Measurements from ENCODE around the gene HS1BP3.

HS1BP3 gene

DNA sequence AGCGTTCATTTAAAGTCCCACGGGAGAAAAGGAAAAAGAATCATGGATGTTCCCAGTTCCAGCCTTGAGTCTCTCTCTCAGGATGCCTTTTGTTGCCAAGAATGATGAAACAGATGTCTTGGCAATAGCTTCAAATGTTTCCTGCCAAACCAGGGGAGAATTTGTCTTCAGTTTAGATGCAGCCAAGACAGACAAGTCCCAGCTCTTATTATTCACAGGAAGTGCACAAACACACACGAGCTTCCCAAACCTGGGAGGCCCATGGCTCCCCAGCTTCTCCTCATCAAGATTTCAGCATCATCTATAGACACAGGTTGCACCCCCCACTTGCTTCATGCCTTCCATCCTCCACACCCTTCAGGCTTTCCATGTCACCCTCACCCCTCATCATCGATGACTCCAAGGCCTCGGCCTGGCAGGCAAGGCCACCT lies 45.9 kb downstream of the HS1BP3 start:
- DNase-seq: peak in 2 of 51 donors; percentile 36 to 39

DNA sequence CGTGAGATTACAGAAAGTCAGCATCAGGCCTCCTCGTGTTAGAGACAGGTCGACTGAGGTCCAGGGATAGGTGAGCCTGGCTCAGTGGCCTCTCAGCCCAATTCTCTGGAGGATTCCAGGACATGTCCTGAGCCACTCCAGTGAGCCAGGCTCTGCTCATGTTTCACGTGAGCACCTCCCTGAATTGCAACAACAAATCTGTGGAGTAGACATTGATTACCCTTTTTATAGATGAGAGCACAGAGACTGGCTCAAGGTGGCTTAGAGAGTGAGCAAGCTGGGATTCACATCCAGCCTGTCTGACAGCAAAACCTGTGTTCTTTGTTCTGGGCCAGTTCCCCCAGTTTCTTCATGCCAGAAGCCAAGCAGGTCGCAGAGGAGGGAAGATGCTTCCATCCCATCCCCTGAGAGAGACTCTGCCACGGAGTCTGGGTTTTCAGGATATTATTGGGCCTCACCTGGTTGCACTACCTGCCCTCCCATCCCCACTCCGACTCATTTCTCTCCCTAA lies 46.4 kb downstream of the HS1BP3 start:
- no peak for DNase-seq

DNA sequence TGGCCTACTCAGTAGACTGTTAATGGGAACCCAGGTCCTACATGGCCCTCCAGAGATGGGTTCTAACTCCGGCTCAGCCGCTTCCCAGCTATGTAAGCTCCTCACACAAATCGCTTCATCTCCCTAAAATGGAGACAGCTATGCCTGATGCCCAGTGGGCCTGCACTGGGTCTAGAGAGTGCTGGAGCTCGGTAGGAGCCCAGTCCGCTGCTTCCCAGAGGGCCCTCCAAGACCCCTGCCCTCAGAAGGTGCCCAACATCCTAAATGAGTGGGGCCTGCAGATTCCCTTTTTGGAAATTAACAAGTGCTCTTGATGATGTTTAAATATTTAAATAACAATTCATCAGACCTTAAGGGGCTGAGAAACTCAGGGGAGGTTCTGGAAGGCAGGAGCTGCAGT lies 47.1 kb downstream of the HS1BP3 start:
- DNase-seq: no peak

DNA sequence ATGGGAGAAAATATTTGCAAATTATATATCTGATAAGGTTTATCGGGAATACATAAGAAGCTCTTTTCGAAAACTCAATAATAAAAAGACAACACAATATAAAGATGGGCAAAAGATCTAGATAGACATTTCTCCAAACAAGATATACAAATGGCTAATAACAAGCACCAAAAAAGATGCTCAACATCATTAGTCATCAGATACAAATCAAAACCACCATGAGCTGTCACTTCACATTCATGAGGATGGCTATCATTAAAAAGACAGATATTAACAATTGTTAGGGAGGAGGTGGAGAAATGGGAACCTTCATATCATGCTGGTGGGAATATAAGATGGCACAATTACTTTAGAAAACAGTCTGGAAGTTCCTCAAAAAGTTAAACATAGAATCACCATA lies 48.1 kb downstream of the HS1BP3 start:
- DNase-seq: no peak

DNA sequence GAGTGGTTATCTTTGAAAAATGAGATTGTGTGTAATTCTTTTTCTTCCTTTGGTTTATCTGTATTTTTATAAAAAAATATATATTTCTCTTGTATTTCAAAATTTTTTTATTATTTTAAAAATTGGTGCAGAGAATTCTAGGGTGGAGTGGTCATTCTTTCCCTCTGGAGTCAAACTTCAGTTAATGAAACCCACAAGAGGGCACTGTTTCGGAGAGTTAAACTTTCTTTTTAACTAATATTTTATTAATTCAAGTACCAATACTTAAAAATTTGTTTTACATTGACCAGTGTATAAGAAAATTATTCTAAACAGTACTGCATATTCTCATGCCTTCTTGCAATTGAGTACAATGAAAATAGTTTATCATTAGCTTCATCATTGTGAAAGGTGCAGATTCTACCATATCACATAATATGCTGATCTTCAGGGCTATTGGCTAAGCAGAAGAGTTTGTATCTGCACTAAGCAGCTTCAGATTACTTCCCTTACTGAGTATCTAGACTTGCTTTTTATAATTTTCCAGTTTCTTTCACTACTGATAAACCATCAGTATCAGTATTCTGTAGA lies 50.1 kb downstream of the HS1BP3 start:
- DNase-seq: no peak

DNA sequence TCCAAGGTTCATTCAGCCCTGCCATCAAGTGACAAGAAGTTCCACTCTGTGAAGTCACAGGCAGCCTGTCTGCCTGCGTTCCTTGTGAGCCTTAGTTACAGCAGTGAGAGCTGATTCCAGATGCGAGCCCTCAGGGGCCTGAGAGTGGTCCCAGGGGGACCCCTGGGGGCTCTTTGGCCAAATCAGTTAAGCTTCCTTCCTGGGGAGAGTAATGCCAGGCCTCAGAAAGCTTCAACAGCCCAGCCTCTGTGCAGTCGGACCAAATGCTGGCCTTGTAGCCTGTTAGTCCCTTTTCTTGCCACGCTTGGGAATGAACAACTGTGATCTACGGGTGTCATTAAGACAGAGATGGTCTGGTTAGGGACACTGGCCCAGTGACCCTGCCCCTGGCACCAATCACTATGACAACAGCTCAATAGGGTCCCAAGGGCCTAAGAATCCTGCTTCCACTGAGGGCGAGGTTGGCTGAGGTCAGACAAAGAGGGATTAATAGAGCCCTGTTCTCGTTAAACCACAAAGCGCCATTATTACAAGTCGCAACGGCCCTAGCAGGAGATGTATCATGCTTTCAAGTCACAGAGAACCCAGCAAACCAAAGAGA lies 50.9 kb downstream of the HS1BP3 start:
- DNase-seq: peak in 38 of 51 donors; percentile 16 to 86 (median 65)

DNA sequence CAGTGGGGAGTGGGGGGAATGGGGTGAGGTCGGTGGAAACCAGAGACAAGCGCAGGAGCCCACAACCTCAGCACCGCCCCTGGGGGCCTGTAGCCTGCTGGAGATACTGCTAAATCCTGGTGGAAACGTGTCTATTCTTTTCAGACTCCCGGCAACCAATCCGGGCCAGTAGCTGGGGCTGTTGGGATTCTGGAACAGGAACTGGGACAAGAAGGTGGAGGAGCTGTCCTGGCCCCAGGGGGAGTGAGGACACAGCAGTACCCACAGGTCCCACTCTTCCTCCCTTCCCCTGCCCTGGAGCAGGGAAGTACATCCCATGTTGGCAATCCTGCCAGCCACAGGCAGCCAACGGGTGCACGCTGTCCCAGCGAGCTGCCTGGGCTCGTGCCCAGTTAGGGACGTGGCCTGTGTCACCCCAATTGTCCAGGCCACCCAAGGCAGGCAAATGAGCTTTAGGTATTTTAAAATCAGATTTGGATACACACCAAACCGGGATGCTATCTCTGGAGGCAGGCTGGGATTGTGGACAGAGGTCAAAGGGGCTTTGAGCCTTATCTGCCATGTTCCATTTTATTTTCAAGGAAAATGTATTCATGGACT lies 51.8 kb downstream of the HS1BP3 start:
- peak in 38 of 51 donors; percentile 32 to 87 (median 62) for DNase-seq

DNA sequence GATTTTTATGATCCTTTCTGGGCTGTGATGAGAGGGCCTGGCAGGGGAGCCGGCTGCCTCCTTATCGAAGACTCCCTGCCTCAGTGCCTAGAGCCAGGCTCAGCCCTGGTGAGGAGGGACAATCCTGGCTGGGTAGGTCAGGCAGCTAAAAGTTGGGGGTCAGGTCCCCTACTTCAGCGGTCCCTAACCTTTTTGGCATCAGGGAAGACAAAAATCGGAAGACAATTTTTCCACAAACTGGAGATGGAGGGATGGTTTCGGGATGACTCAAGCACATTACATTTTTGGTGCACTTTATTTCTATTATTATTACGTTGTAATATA lies 53.1 kb downstream of the HS1BP3 start:
- no peak for DNase-seq

DNA sequence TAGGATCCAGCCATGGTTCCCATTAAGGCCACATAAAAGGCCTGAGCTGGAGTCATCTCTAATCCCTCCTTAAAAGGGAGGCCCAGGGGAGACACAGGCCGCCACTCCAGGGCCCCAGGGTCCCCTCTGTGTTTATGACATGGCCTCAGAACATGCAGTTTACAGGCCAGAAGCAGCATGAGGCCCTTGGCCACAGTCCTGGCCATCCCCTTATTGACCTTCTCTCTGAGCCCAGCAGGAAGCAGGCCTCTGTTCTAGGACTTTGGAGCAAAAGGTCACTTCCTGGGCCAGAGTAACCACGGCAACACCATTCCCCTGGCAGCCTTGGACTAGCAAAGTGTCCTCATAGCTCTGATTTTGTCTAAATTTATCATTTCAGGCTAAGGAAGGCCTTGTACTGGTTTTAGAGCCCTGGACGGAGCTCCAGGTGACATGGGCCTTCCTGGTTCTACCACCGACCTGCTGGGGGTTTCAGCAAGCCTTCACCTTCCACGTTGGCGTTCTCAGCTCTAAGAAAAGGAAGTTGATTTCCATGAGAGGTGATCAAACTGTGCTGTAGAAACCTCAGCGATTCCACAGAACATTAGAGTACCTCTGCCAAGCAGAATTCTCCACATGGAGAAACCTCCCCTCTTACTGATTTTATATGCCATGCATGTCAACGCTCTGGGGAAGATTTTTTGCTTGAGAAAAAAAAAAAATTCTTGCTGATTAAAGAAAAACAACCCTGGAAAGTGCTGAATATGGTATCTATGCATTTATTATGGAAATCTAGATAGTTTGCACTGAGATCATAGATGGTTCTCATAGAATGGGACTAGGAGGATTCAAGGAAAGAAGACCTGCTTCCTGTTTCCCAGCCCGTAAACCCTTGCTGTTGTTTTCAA lies 53.7 kb downstream of the HS1BP3 start:
- DNase-seq: peak in 2 of 51 donors; percentile 29 to 38

DNA sequence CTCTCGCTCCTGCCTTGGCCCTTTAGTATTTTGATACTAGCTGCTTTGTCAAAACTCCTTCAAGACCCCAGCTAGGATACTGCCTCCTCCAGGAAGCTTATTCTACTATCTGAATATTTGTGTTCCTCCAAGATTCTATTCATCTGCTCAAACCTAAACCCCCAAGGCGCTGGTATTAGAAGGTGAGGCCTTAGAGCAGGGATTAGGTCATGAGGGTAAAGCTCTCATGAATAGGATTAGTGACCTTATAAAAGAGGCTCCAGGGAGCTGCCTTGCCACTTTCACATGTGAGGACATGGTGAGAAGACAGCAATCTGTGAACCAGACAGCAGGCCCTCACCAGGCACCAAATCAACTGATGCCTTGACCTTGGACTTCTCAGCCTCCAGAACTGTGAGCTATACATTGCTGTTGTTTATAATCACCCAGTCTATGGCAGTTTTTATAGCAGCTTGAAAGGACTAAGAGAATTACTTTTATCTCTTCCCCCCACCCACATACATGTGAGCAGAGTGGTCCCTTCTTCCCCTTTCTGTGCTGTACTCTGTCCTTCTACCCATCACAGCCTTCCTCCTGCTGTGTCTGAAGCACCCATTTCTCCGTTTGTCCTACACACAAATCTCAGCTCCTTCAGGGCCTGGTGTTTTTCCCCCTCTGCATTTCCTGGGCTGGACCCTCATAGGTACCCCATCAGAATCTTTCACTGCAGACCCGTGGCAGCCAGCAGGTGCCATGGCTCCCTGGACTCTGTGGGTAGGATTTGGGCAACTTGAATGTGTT lies 54.5 kb downstream of the HS1BP3 start:
- DNase-seq: no peak

DNA sequence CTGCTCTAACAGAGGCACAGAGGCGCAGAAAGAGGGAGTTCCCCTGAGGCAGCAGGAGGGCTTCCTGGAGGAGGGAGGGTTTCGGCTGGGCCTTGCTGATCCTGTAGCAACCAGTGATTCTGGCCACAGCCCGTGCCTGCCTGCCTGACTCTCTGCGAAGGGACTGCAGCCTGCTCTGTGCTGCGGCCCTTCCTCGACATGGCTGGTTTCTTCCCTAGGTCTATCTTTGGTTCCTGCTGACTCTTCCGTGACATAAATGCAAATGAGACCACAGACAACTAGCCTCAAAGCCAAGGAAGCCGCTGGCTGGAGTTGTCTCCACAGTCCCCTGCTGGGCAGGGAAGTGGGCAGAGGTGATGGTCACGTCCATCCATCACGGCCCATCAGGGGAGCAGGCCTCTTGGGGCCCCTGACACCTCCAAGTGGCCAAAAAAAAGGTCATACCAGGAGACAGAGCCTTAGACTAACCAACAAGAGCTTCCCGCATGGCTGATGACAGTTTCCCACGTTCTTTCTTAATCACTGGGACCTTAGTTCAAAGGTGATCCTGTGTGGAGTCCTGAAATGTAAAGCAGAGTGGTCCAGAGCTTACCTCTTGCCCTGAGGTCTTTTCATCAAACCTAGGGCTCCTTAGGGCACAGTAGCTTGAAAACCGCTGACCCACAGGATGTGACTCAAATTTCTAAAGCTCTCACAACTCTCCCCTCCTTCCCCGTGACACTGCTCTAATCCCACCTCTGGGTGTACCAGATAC lies 55.3 kb downstream of the HS1BP3 start:
- DNase-seq: no peak

DNA sequence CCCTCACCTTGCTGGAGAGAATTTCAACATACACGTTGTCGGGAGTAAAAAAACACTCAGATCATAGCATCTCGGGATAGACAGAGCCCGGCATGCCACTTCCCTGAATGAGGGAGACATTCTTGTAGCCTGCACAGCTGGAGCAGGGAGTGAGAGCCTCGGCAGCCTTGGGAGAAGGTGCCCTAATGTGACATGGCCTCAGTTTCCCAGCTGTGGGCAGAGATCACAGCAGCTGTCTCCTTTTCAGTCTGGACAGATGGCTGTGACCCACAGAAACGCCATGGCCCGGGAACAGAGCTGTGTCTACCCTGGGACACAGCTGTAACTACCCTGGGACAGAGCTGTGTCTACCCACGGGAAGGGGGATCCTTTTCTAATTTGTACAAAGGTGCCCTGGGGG lies 55.9 kb downstream of the HS1BP3 start:
- DNase-seq: no peak

DNA sequence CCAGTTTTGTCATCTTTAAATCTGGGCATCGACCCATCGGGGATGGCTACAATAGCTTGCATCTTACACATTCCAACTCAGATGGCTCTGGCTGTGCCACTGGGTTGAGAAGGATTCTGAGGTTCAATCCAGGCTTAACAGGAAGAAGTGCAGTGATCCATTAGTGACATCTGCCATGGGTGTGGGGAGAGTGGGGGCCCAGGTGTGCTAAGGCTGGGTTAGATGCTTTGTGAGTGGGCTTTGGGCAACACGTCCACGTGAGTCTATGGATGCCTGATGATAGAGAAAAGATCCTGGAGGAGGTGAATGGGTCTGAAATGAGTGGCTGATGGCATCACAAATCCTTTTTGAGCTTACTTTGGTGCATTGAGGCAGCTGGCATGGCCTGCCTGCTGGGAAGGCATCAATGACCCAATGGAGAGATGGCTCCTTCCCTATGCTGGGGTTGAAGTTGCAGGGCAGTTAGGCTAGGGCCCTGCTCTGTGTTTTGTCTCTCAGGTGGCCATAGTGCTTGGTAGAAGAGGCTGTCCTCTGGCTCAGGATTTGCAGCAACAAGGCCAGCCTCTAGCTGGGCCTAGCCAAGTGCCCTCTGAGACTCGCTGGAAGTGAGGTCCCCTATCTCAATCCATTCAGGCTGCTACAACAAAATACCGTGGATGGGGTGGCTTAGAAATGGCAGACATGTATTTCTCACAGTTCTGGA lies 56.7 kb downstream of the HS1BP3 start:
- no peak for DNase-seq

DNA sequence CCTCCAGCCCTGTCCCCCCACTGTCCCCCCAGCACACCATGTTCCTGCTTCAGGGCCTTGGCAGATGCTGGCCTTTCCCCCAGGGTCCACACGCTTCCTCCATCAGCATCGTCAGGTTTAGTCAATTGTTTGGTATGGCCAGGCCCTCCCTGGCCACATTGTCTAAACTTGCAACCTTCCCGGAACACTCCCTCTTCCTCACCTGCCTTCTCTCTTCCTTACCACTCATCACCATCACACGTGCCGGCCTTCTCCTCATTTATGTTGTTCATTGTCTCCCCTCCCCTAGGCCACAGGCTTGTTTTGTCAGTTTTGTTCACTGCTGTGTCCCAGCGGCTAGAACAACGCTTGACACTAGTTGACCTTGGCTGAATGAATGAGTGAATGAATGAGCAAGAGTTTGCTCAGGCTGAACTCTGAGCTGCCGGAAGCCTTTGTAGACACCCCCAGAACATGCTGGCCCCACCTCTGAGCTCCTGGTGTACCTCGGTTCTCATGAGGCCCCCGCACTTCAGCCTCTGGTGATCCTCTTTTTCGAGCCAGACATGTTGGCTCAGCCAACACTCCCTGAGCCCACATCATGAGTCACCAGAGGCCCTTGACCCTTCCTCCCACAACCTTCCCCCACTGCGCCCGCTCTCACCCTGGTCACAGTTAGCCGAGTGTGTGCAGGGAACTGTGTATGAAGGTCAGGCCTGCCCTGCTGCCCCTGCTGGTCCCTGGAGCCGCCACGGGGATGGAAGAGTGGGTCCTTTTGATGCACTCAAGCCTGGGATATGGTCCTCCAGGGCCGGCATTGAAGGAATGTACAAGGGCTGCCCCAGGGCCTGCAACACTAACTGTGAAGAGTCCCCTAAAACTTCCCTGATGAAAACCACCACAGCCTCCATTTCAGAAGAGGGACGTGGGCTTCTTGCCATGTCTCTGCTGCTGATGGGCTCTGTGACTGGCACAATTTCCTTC lies 57.5 kb downstream of the HS1BP3 start:
- DNase-seq: no peak

DNA sequence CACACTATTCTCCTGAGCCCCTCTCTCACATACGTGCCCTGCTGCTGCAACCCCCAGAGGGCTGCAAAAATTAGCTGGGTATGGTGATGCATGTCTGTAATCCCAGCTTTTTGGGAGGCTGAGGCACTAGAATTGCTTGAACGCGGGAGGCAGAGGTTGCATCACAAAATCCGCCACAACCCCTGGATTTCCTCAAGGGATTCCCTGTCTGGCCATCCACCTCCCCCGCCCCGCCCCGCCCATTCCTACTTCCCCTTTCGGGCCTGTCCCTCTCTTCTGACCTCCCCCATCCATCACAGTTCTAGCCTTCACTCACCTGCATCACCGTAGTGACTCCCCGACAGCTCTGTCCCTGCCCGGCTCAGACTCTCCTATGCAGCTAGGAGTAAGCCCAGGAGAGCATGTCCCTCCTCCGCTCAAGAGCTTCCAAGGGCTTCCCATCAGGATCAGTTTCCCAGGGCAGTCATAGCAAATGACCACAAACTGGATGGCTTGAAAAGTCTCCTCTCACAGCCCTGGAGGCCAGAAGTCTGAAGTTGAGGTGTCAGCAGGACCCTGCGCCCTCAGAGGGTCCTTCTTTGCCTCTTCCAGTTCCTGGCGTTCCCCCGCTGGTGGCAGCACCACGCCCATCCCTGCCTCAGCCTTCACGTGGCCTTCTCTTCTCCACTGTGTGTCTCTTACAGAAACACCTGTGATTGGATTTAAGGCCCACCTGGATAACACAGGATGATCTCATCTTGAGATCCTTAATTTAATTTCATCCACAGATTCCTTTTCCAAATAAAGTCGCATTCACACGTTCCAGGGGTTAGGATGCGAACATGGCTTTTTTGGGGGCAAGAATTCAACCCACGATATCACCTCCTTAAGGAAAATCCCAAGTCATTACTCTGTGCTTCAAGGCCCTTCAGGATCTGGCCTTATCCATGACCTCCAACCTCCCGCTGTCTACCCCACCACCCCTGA lies 58.5 kb downstream of the HS1BP3 start:
- DNase-seq: no peak

DNA sequence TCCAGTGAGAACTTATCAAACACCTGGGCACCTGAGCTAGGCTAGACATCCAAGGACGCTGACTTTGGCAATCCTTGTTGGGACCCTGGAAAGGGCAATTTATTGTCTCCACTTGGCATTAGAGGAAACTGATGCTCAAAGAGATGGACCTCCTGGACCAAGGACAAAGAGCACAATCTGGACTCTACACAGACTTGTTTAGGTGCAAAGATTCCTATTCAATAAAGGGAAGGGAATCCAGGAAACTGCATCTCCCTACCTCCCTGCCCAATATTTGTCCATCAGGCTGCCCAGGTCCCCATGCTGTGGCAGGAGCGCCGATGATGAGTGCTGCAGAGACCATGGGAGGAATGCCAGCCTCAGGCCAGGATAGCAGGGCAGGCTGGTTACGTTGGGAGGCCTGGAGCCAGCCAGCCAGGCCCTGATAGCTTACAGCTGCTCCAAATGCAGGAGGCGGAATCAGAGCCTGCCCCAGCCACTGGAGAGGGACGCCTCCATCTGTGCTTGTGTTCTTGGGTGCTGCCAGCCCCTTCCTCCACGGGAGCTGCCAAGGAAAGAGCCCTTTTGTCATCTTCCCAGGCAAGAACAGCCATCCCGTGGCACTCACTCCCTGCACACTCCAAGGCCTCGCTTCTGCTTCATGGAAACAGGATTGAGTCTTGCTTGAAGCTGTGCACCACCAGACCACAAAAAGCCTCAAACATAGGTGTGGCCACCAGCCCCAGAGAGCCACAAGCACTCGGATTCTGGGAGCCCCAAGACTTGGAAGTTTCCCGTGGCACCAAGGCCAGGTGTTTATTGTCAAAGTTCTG lies 60.0 kb downstream of the HS1BP3 start:
- DNase-seq: peak in 1 of 51 donors; percentile 31

All from hypothalamus (tissue), 51 donors.